DND-41 (cell line): ENCODE measurements around the gene DOC2B.

Source experiments
- CTCF ChIP-seq: IDR thresholded peaks from 2 replicates; pipeline ENCODE4 v1.5.1; 2012; ENCODE audit warnings: borderline replicate concordance, low read length, moderate library complexity, mild to moderate bottlenecking; ENCODE audit not compliant: poor library complexity, severe bottlenecking; ENCODE audit errors: extremely low read depth
- EZH2 ChIP-seq: IDR thresholded peaks from 3 replicates; pipeline ENCODE4 v1.6.1; 2012; ENCODE audit warnings: borderline replicate concordance, low read depth, mild to moderate bottlenecking, moderate library complexity, low read length, inconsistent platforms; ENCODE audit not compliant: severe bottlenecking

- TF ChIP-seq CTCF, result no peak
- no peak for TF ChIP-seq EZH2
These were observed 35.2 kb upstream of the DOC2B start for GRCh38 chr17:216625-217024.
